Left hindlimb (tissue), 1 donor: ENCODE measurements around the gene GBP7.
"Not testable (repeated sequence)": the region's sequence is repeated elsewhere in the genome, so short reads cannot be mapped to it uniquely, and the experiment has no call there.

ENCODE experiments used
- DNase-seq: peaks from one replicate; pipeline ENCODE4 v3.0.0-alpha.2; 2018

Gene GBP7

DNA sequence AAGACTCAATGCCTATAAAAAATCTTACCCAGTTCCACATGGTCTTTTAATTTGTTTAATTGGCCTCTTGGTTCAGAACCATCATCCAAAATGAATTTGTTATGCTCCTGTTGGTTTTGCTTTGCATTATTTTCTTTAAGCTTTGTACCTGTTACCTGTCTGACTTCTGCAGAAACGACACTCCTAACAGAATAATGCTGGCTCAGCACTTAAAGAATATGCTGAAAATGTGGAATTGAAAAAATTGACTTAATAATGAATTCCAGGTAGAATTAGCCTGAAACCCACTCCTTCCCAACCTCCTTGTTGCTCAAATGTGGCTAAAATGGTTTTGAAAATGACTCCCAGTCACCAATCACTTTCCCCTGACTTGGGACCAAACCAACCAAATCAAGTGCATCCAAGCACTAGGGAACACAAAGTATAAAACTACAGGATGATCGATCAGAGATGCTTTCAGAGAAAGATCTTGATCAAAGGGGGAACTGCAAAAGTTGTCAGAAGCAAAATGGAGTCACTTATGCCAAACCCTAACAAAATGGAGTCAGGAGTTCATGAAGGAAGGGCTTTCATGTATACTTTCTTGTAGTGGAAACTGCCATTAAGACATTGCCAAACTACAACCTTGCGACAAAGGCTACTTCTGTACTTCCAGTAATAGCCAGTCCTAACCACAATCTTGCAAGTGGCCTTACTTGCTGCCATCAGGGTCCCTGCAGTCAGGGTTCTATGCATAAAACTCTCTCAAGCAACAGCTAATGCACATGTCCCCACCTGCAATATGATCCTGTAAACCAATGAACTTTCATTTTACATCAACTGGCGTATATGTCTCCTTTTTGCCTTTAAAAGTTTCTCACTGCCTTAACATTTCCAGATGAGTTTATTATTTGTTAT lies 5.4 kb downstream of the GBP7 start:
- DNase-seq, result no peak

GRCh38 chr1:89169166-89169565 lies 6.6 kb downstream of the GBP7 start:
- DNase-seq, result no peak

GRCh38 chr1:89167590-89168230 lies 8.1 kb downstream of the GBP7 start:
- no peak for DNase-seq

- DNase-seq, result no peak
Observed at GRCh38 chr1:89166705-89167104, 9.1 kb downstream of the GBP7 start.

- no peak for DNase-seq
Observed at GRCh38 chr1:89165811-89166210, 10.0 kb downstream of the GBP7 start.

DNA sequence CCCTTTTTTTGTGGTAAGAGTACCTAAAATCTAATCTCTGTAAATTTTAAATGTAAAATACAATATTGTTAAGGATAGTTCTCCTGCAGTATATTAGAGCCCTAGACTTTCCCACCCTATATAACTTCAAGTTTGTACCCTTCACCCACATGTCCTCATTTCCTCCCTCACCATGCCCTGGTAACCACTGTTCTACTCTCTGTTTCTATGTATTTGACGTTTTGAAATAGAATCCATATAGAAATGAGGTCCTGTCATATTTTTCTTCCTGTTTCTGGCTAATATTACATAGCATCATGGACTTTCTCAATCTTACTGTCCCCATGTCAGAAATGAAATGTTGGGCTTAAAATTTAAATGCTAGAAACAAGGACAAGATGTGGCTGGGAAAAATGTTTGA lies 24.8 kb downstream of the GBP7 start:
- no peak for DNase-seq

DNA sequence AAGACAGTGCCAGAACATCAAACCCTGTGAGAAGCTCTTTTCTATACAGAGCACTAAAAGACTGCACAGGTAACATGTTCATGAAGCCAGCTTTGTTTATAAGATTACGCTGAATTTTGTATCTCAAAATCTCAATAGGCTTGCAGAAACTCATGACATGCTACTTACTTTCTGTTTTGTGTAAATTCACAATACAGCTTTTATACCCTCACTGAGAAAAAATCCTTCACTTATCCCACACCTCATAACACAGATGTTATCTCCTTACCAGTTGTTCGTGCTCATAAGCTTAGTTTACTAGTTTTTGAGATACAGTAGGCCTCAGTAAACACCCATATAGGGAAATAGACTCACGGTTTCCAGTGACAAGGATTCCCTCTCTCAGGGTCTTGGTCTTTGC lies 25.8 kb downstream of the GBP7 start:
- DNase-seq, result no peak

DNA sequence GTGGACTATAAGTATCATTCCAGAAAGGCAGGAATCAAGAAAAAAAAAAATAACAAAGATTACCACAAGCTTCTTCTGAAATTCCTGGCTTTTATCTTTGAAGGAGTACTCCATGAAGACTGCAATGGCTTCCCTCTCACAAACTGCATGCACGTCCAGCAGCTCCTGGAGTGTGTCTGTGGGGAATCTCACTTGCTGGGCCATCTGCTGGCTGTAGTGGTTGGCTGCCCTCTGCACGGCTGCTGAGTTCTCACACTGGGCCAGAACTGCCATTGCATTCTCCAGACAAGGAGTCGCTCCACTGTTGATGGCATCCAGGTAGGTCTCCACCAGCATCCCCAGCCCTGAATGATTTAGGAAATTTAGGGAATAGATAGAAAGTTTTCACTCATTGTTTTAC lies 26.6 kb downstream of the GBP7 start:
- no peak for DNase-seq

DNA sequence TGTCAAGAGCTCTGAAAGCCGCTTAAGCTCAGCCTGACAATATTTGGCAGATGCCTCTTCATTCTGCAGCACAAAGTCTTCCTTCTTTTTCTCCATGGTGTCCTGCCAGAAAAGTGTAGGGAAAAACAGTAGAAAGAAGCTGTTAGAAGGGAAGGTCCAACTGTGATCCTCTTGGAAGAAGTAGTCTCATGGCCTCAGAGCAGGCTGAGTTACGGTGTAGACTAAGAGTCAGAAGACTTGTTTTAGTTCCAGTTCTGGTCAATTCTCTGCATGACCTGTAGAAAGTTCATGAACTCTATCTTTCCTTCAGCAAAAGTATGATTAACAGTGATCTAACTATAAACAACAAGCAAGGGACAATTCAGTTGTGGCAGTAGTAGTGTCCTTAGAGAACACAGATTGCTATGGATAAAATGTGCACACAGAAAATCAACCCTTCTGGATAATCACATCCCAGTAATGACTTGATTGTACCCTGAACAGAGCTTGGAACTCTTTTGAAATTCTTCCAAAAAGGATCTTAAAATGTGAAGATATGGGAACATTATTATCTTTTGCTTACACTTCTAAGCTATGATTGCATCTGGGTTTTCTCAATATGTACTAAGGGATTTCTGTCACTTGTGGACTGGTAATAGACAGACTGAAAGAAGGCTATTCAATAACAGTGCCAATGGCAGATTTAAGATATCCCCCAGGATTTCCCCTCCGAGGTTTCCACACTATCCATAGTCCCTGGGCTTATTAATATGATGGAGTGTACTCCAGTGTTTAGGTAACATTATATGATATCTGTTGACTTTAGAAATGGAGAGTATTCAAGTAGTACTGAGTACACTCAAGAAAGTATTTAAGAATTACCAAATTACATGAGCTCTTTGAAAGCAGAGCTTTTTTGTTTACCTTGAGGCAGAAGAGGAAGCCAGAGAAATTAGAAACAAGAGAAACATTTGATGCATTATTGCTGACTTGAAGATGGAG lies 27.8 kb downstream of the GBP7 start:
- DNase-seq, result no peak

GRCh38 chr1:89146721-89147120 lies 29.1 kb downstream of the GBP7 start:
- no peak for DNase-seq

- no peak for DNase-seq
Observed at GRCh38 chr1:89143484-89143883, 32.3 kb downstream of the GBP7 start.

- DNase-seq, result no peak
Observed at GRCh38 chr1:89142160-89142559, 33.6 kb downstream of the GBP7 start.

DNA sequence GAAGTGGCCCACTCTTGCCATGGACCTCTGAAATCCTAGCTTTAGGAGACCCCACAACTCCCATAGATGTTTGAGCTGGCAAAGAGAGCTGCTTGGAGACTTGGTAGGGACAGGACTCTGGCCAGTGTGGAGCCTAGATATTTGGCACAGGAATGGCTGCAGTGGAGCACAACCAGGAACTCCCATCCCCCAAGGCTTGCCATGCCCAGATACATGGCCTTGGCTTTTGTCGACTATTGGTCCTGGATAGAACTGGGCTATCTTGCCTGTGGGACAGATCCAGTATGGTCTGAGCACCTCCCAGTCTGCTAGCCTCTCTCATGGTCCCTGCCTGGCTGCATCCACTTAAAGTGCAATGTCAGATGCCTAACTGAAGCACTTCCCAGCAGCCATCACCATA lies 42.1 kb downstream of the GBP7 start:
- DNase-seq, result no peak

DNA sequence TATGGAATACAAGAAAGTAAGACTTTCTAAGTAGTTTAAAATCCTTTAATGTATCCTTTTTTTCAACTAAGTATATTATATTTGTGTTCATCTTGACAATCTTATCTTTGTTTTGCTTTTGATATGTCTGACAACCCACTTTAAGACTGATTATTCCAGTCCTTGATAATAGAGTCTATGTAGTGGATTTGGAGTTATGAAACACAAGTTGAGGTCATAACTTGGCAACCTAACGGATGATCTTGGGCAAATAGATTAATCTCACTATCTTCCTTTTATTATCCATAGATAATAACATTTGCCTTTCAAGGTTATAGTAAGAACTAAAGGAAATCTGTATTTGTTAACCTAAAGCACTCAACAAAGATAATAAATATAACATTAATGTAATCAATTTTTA lies 45.1 kb downstream of the GBP7 start:
- no peak for DNase-seq

DNA sequence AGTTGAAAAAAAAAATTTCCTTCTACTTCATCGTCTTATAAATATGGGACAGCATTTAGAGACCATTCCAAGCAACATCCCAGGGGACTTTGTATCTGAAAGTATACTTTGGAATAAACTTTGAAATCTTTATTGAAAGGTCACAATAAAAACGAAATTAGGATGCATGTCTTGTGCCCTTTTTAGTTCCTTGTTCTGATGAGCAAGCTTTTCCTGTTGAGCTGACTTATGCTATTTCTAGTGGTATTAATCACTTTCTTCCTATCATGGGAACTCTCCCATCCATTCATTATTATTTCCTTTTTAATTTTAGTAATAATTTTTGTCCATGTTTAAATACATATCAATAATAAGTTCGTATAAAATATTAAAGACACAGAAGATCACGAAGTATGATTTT lies 45.9 kb downstream of the GBP7 start:
- DNase-seq, result no peak

- not testable (repeated sequence) for DNase-seq
Observed at GRCh38 chr1:89128003-89128458, 47.8 kb downstream of the GBP7 start.

DNA sequence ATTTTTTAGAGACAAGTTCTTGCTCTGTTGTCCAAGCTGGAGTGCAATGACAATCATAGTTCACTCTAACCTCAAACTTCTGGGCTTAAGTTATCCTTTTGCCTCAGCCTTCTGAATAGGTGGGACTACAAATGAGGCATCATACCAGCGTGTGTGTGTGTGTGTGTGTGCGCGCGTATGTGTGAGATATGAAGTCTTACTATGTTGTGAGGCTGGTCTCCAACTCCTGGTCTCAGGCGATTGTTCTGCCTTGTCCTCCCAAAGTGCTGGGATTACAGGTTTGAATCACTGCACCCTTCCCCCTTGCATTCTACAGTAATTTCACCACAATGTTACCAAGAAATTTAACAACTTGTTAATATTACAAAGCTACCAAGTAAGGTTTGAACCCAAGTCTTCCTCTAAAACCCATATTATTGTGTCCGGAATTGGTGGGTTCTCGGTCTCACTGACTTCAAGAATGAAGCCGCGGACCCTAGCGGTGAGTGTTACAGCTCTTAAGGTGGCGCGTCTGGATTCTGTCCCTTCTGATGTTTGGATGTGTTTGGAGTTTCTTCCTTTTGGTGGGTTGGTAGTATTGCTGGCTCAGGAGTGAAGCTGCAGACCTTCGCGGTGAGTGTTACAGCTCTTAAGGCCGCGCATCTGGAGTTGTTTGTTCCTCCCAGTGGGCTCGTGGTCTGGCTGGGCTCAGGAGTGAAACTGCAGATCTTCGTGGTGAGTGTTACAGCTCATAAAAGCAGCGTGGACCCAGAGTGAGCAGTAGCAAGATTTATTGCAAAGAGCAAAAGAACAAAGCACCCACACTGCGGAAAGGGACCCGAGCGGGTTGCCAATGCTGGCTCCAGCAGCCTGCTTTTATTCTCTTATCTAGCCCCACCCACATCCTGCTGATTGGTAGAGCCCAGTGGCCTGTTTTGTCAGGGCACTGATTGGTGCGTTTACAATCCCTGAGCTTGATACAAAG lies 48.9 kb downstream of the GBP7 start:
- DNase-seq, result not testable (repeated sequence)

DNA sequence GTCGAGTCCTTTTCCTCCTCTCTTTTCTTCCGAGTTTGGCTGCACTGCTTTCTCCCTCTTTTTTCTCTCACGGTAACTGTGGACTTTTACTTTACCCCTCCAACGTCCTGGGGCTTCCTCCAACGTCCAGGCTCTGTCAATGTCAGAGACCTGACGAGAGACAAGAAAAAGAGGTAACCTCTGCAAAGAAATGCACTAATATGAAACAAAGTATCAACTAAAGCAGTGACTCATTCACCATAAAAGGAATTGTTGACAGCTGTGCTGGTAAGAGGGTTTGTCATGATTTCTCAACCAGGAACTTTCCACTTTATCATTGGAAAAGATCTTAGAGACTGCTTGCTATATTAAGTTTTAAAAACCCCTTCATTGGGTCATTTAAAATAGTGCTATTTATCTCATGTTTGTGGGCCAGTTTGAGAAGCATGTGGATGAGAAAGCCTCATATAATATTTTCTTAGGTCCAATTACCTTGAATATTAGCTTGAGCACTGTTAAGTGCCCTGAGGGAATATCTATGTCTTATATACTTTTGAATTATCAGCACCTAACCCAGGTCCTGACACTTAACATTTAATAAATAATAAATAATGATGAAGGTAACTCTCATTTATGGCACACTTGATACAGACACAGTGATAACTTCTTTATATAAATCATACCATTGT lies 49.8 kb downstream of the GBP7 start, which contains the start of gene GBP2:
Gene GBP2, minus strand, starts transcription at position 202 of the 668 bp plus-strand sequence. CDS start 4,148 bp downstream, outside the sequence.
- no peak for DNase-seq

DNA sequence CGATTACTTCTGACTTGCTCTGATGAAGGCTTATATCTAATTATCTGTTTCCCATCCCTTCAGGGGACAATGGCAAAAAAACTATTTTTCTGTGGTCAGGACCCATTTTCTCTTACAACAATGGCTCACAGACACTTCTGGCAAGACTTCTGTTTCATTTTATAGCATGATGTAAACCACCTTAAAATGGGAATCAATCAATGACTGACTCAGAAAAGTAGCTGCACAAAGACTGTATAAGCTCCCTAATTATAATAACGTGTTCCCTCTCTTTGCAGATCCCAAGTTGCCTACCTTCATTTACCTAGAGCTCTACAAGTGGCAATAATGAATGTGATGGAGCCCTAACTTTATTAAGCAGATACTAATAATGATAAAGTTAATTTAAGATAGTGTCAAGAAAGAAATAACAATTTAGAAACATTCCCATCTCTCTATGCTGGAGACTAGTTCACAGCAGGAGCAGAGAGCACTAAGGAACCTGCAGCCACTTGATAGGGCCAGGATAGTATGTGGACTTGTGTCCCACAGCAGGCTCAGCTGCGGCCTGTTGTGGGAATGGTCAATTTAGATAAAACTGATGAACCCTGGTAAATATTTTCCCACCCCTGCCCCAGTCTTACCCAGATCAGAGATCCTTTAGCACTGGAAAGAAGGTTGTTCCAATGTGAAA lies 50.4 kb downstream of the GBP7 start:
- DNase-seq, result no peak

- no peak for DNase-seq
Observed at GRCh38 chr1:89121641-89122040, 54.2 kb downstream of the GBP7 start.

- DNase-seq, result no peak
Observed at GRCh38 chr1:89114662-89115061, 61.1 kb downstream of the GBP7 start.
